SK-N-SH treated with all-trans-retinoic acid at 6 μM for 48 hours (cell line): ENCODE results near the gene NSD1.
"Not testable (repeated sequence)": the region's sequence is repeated elsewhere in the genome, so short reads cannot be mapped to it uniquely, and the experiment has no call there.

ENCODE experiments used
- ATAC-seq: fragments of 200-7000 bp; cut with Tn5 transposase; 3 replicates; pipeline ENCODE4 v1.9.1; 2020; ENCODE audit warnings: mild to moderate bottlenecking, moderate library complexity
- BACH2 ChIP-seq: fragments of 250-450 bp; sonication (Bioruptor Pico); IDR thresholded peaks from 2 replicates; pipeline ENCODE4 v1.9.0; 2021; ENCODE audit warnings: mild to moderate bottlenecking, borderline replicate concordance
- CSDC2 ChIP-seq: fragments of 250-450 bp; sonication (Bioruptor Pico); IDR thresholded peaks from 2 replicates; pipeline ENCODE4 v1.5.0; 2020; ENCODE audit warnings: mild to moderate bottlenecking, moderate library complexity
- ESRRG ChIP-seq: fragments of 250-450 bp; sonication (Bioruptor Pico); IDR thresholded peaks from 2 replicates; pipeline ENCODE4 v1.6.1; 2021; ENCODE audit warnings: mild to moderate bottlenecking
- GLIS3 ChIP-seq: fragments of 250-450 bp; sonication (Bioruptor Pico); IDR thresholded peaks from 2 replicates; pipeline ENCODE4 v1.5.0; 2020; ENCODE audit warnings: mild to moderate bottlenecking, moderate library complexity
- ISL1 ChIP-seq: fragments of 250-450 bp; sonication (Bioruptor Pico); IDR thresholded peaks from 2 replicates; pipeline ENCODE4 v2.1.2; 2022; ENCODE audit warnings: mild to moderate bottlenecking, moderate library complexity
- OSR1 ChIP-seq: fragments of 250-450 bp; sonication (Bioruptor Pico); IDR thresholded peaks from 2 replicates; pipeline ENCODE4 v1.8.0; 2022; ENCODE audit warnings: moderate library complexity, mild to moderate bottlenecking, inconsistent platforms
- POU6F1 ChIP-seq: fragments of 250-450 bp; sonication (Bioruptor Pico); IDR thresholded peaks from 2 replicates; pipeline ENCODE4 v1.8.0; 2021; ENCODE audit warnings: low read depth, mild to moderate bottlenecking, moderate library complexity, borderline replicate concordance
- PPARA ChIP-seq: fragments of 250-450 bp; sonication (Bioruptor Pico); IDR thresholded peaks from 2 replicates; pipeline ENCODE4 v1.5.0; 2020; ENCODE audit warnings: mild to moderate bottlenecking, borderline replicate concordance
- RARB ChIP-seq: fragments of 250-450 bp; sonication (Bioruptor Pico); IDR thresholded peaks from 2 replicates; pipeline ENCODE4 v1.8.0; 2021; ENCODE audit warnings: mild to moderate bottlenecking, moderate library complexity
- TCF4 ChIP-seq: fragments of 250-450 bp; sonication (Bioruptor Pico); IDR thresholded peaks from 2 replicates; pipeline ENCODE4 v1.8.0; 2021; ENCODE audit warnings: mild to moderate bottlenecking, moderate library complexity, borderline replicate concordance
- TOX ChIP-seq: fragments of 250-450 bp; sonication (Bioruptor Pico); IDR thresholded peaks from 2 replicates; pipeline ENCODE4 v1.8.0; 2021; ENCODE audit warnings: mild to moderate bottlenecking, moderate library complexity, borderline replicate concordance
- ZC3H10 ChIP-seq: fragments of 250-450 bp; sonication (Bioruptor Pico); IDR thresholded peaks from 2 replicates; pipeline ENCODE4 v1.5.1; 2021; ENCODE audit warnings: mild to moderate bottlenecking, moderate library complexity
- ZFP3 ChIP-seq: fragments of 250-450 bp; sonication (Bioruptor Pico); IDR thresholded peaks from 2 replicates; pipeline ENCODE4 v1.5.0; 2020; ENCODE audit warnings: mild to moderate bottlenecking, moderate library complexity
- ZFP30 ChIP-seq: fragments of 450-650 bp; formaldehyde crosslinking; IDR thresholded peaks from 2 replicates; pipeline ENCODE4 v1.5.0; 2022; ENCODE audit warnings: mild to moderate bottlenecking, moderate library complexity
- ZNF565 ChIP-seq: fragments of 450-650 bp; formaldehyde crosslinking; conservative IDR thresholded peaks from 2 replicates; pipeline ENCODE4 v1.5.0; 2020; ENCODE audit warnings: low read depth, mild to moderate bottlenecking, moderate library complexity
- ZNF70 ChIP-seq: fragments of 450-650 bp; formaldehyde crosslinking; IDR thresholded peaks from 2 replicates; pipeline ENCODE4 v1.5.0; 2020; ENCODE audit warnings: mild to moderate bottlenecking, moderate library complexity
- ZNF8 ChIP-seq: fragments of 450-650 bp; formaldehyde crosslinking; IDR thresholded peaks from 2 replicates; pipeline ENCODE4 v1.5.0; 2020; ENCODE audit warnings: mild to moderate bottlenecking, moderate library complexity
- TF ChIP-seq, protein P1 (sequence below): fragments of 250-450 bp; sonication (Bioruptor Pico); IDR thresholded peaks from 2 replicates; pipeline ENCODE4 v1.8.0; 2020; ENCODE audit warnings: mild to moderate bottlenecking, moderate library complexity, borderline replicate concordance
- TF ChIP-seq, protein P2 (sequence below): fragments of 250-450 bp; sonication (Bioruptor Pico); IDR thresholded peaks from 2 replicates; pipeline ENCODE4 v1.5.0; 2020; ENCODE audit warnings: mild to moderate bottlenecking, moderate library complexity

The NSD1 gene

GRCh38 chr5:177146891-177147638 is 13.5 kb downstream of the NSD1 start:
- ATAC-seq = no peak
- TF ChIP-seq GLIS3 (CRISPR knock-in tag) = no peak
- no peak for TF ChIP-seq ZNF565 (CRISPR knock-in tag)
- TF ChIP-seq ISL1 (CRISPR knock-in tag) = no peak
- TF ChIP-seq POU6F1 (CRISPR knock-in tag) = no peak
- TF ChIP-seq PPARA (CRISPR knock-in tag) = no peak
- TF ChIP-seq ZNF8 = no peak

DNA sequence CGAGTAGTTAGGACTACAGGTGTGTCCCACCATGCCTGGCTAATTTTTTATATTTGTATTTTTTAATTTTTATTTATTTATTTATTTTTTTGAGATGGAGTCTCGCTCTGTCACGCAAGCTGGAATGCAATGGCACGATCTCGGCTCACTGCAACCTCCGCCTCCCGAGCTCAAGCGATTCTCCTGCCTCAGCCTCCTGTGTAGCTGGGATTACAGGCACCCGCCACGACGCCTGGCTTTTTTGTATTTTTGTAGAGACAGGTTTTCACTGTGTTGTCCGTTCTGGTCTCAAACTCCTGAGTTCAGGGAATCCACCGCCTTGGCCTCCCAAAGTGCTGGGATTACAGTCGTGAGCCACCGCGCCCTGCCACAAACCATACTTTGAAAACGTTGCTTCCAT is 16.5 kb downstream of the NSD1 start:
- ATAC-seq = not testable (repeated sequence)

- ATAC-seq = no peak
- no peak for TF ChIP-seq OSR1 (CRISPR knock-in tag)
- no peak for TF ChIP-seq TOX (CRISPR knock-in tag)
- no peak for TF ChIP-seq CSDC2
- TF ChIP-seq ZNF8 = no peak
- TF ChIP-seq BACH2 (CRISPR knock-in tag) = no peak
- TF ChIP-seq, protein P1, sequence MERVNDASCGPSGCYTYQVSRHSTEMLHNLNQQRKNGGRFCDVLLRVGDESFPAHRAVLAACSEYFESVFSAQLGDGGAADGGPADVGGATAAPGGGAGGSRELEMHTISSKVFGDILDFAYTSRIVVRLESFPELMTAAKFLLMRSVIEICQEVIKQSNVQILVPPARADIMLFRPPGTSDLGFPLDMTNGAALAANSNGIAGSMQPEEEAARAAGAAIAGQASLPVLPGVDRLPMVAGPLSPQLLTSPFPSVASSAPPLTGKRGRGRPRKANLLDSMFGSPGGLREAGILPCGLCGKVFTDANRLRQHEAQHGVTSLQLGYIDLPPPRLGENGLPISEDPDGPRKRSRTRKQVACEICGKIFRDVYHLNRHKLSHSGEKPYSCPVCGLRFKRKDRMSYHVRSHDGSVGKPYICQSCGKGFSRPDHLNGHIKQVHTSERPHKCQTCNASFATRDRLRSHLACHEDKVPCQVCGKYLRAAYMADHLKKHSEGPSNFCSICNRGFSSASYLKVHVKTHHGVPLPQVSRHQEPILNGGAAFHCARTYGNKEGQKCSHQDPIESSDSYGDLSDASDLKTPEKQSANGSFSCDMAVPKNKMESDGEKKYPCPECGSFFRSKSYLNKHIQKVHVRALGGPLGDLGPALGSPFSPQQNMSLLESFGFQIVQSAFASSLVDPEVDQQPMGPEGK = no peak
- no peak for TF ChIP-seq GLIS3 (CRISPR knock-in tag)
- no peak for TF ChIP-seq RARB (CRISPR knock-in tag)
- TF ChIP-seq ZFP30 (CRISPR knock-in tag) = no peak
- no peak for TF ChIP-seq PPARA (CRISPR knock-in tag)
- no peak for TF ChIP-seq ISL1 (CRISPR knock-in tag)
- no peak for TF ChIP-seq ZFP3
- TF ChIP-seq TCF4 = no peak
Measured at GRCh38 chr5:177154003-177154643, 20.6 kb downstream of the NSD1 start.

GRCh38 chr5:177162379-177162778 is 28.8 kb downstream of the NSD1 start:
- no peak for TF ChIP-seq TOX (CRISPR knock-in tag)
- TF ChIP-seq ESRRG (CRISPR knock-in tag) = no peak
- TF ChIP-seq ZFP3 = no peak
- TF ChIP-seq OSR1 (CRISPR knock-in tag) = no peak
- no peak for TF ChIP-seq ZNF565 (CRISPR knock-in tag)
- no peak for TF ChIP-seq PPARA (CRISPR knock-in tag)
- TF ChIP-seq, protein P2, sequence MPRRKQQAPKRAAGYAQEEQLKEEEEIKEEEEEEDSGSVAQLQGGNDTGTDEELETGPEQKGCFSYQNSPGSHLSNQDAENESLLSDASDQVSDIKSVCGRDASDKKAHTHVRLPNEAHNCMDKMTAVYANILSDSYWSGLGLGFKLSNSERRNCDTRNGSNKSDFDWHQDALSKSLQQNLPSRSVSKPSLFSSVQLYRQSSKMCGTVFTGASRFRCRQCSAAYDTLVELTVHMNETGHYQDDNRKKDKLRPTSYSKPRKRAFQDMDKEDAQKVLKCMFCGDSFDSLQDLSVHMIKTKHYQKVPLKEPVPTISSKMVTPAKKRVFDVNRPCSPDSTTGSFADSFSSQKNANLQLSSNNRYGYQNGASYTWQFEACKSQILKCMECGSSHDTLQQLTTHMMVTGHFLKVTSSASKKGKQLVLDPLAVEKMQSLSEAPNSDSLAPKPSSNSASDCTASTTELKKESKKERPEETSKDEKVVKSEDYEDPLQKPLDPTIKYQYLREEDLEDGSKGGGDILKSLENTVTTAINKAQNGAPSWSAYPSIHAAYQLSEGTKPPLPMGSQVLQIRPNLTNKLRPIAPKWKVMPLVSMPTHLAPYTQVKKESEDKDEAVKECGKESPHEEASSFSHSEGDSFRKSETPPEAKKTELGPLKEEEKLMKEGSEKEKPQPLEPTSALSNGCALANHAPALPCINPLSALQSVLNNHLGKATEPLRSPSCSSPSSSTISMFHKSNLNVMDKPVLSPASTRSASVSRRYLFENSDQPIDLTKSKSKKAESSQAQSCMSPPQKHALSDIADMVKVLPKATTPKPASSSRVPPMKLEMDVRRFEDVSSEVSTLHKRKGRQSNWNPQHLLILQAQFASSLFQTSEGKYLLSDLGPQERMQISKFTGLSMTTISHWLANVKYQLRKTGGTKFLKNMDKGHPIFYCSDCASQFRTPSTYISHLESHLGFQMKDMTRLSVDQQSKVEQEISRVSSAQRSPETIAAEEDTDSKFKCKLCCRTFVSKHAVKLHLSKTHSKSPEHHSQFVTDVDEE (CRISPR knock-in tag) = no peak
- TF ChIP-seq ZNF70 = no peak
- TF ChIP-seq ZC3H10 (CRISPR knock-in tag) = no peak
- no peak for TF ChIP-seq POU6F1 (CRISPR knock-in tag)
- TF ChIP-seq ZFP30 (CRISPR knock-in tag) = no peak
- TF ChIP-seq TCF4 = no peak
- no peak for TF ChIP-seq RARB (CRISPR knock-in tag)
- no peak for TF ChIP-seq ZNF8
- no peak for ATAC-seq
